ENCODE results near the gene RNF13. TPM values are rescaled to one million over a fixed set of nuclear protein-coding genes. Genes with fewer than 3 reads are reported as not detected.

The RNF13 gene
- total RNA-seq, 2 donors from 2014 or later, result 21.3 to 32.7 TPM

DNA sequence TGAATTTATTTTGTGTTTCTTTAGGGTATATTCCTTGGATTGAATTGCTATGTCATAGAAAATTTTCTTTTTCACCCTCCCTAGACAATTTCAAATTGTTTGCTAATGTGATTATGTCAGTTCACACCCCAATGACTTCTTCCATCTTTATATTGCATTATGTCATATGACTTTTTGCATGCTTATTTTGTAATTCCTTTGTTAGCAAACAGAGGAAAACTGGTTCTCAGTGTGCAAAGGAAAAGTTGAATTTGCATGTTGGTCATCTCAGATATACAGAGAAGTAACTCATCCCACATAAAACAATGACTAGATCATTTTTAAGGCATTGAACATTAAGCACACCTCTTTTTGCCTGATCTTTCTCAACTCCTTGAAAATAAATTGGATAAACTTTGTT lies 3.3 kb upstream of the RNF13 start:
- Histone ChIP-seq H3K9ac (ENCODE audit: extremely low read depth, low read length, poor library complexity, severe bottlenecking) (no peak overlapping the region), H3K27me3 (ENCODE audit: control insufficient read depth, insufficient read depth, low read length, poor library complexity, severe bottlenecking) (peaks cover 8% of the 10 kb centered on the region), H3K27ac (ENCODE audit: low read depth, low read length) (no peak overlapping the region), H3K9me3 (ENCODE audit: control insufficient read depth, low read length) (no peaks in the 10 kb centered on the region), H3K36me3 (ENCODE audit: control insufficient read depth, insufficient read depth, low read length) (no peaks in the 10 kb centered on the region), H3K4me1 (ENCODE audit: control insufficient read depth, insufficient read depth, low read length) (no peaks in the 10 kb centered on the region), H3K4me3 (ENCODE audit: low read length) (no peak overlapping the region)
- Mint-ChIP-seq H3K9me3 (no peaks in the 10 kb centered on the region), H3K36me3 (ENCODE audit: low read depth) (no peaks in the 10 kb centered on the region), H3K4me3 (no peak overlapping the region), H3K4me1 (peaks cover 12% of the 10 kb centered on the region), H3K27ac (no peak overlapping the region), H3K27me3 (ENCODE audit: insufficient read depth) (peaks cover 2% of the 10 kb centered on the region)
- no peak for DNase-seq
- no peak for TF ChIP-seq CTCF (conservative IDR thresholded peaks at IDR 0.05)

DNA sequence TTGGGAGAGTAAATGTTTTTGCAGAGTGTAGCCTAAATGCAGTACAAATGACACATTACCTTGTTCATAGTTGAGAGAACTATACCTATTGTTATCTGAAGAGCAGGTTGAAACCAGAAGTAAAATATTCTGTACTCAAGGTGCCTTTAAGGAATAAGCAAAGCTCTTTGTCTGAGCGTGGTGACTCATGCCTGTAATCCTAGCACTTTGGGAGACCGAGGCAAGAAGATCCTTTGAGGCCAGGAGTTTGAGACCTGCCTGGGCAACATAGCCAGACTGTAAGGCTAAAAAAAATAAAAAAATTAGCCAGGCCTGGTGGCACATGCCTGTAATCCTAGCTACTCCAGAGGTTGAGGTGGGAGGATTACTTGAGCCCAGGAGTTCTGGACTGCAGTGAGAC lies 2.2 kb upstream of the RNF13 start:
- WGBS, 2 experiments (ENCODE audit: insufficient coverage in 1 of 2, insufficient read length in 1 of 2), result 90 to 92% methylated on average over 2 of the region's 2 CpGs
- Histone ChIP-seq H3K4me3 (ENCODE audit: low read length) (no peak overlapping the region), H3K36me3 (ENCODE audit: control insufficient read depth, insufficient read depth, low read length) (no peaks in the 10 kb centered on the region), H3K27ac (ENCODE audit: low read depth, low read length) (no peak overlapping the region), H3K9ac (ENCODE audit: extremely low read depth, low read length, poor library complexity, severe bottlenecking) (no peak overlapping the region), H3K4me1 (ENCODE audit: control insufficient read depth, insufficient read depth, low read length) (no peaks in the 10 kb centered on the region), H3K27me3 (ENCODE audit: control insufficient read depth, insufficient read depth, low read length, poor library complexity, severe bottlenecking) (peaks cover under 1% of the 10 kb centered on the region), H3K9me3 (ENCODE audit: control insufficient read depth, low read length) (no peaks in the 10 kb centered on the region)
- no peak for DNase-seq
- no peak overlapping the region for H3K4me3 Mint-ChIP-seq
- H3K27me3 Mint-ChIP-seq (ENCODE audit: insufficient read depth), result no peaks in the 10 kb centered on the region
- TF ChIP-seq CTCF (conservative IDR thresholded peaks at IDR 0.05), result no peak
- H3K27ac Mint-ChIP-seq, result no peak overlapping the region
- peaks cover 3% of the 10 kb centered on the region for H3K36me3 Mint-ChIP-seq (ENCODE audit: low read depth)
- peaks cover 18% of the 10 kb centered on the region for H3K4me1 Mint-ChIP-seq
- no peaks in the 10 kb centered on the region for H3K9me3 Mint-ChIP-seq

- Mint-ChIP-seq H3K27me3 (ENCODE audit: insufficient read depth) (no peaks in the 10 kb centered on the region), H3K36me3 (ENCODE audit: low read depth) (peaks cover 3% of the 10 kb centered on the region), H3K9me3 (no peaks in the 10 kb centered on the region), H3K4me1 (peaks cover 18% of the 10 kb centered on the region), H3K4me3 (peak overlapping the region; percentile 91), H3K27ac (peak overlapping the region; percentile 98)
- Histone ChIP-seq H3K27me3 (ENCODE audit: control insufficient read depth, insufficient read depth, low read length, poor library complexity, severe bottlenecking) (no peaks in the 10 kb centered on the region), H3K4me3 (ENCODE audit: low read length) (peak overlapping the region; percentile 89), H3K9ac (ENCODE audit: extremely low read depth, low read length, poor library complexity, severe bottlenecking) (no peak overlapping the region), H3K36me3 (ENCODE audit: control insufficient read depth, insufficient read depth, low read length) (no peaks in the 10 kb centered on the region), H3K9me3 (ENCODE audit: control insufficient read depth, low read length) (no peaks in the 10 kb centered on the region), H3K4me1 (ENCODE audit: control insufficient read depth, insufficient read depth, low read length) (no peaks in the 10 kb centered on the region), H3K27ac (ENCODE audit: low read depth, low read length) (peak overlapping the region; percentile 54)
- TF ChIP-seq CTCF (conservative IDR thresholded peaks at IDR 0.05), result no peak
- DNase-seq, result no peak
- WGBS, 2 experiments (ENCODE audit: insufficient coverage in 1 of 2, insufficient read length in 1 of 2), result 63% methylated on average over 13 of the region's 13 CpGs
These were observed 830 bp upstream of the RNF13 start for GRCh38 chr3:149812165-149812605.
